GM19324 (cell line): ENCODE measurements around the gene RBM19.
"Not testable (repeated sequence)": the region's sequence is repeated elsewhere in the genome, so short reads cannot be mapped to it uniquely, and the experiment has no call there.

ENCODE experiments used
- ATAC-seq: cut with Tn5 transposase; IDR thresholded peaks from one replicate; pipeline ENCODE4 v1.9.1; 2021; ENCODE audit warnings: mild to moderate bottlenecking, moderate library complexity; ENCODE audit not compliant: unreplicated experiment, low FRiP score

RBM19 gene

GRCh38 chr12:113815031-113815430 lies 151.1 kb downstream of the RBM19 start:
- no peak for ATAC-seq

- no peak for ATAC-seq
Measured at GRCh38 chr12:113813229-113813541, 152.9 kb downstream of the RBM19 start.

GRCh38 chr12:113812411-113813228 lies 153.5 kb downstream of the RBM19 start:
- no peak for ATAC-seq

GRCh38 chr12:113809462-113810220 lies 156.5 kb downstream of the RBM19 start:
- ATAC-seq, result not testable (repeated sequence)

- ATAC-seq, result no peak
Measured at GRCh38 chr12:113808095-113808951, 157.8 kb downstream of the RBM19 start.

GRCh38 chr12:113805673-113806072 lies 160.5 kb downstream of the RBM19 start:
- ATAC-seq, result no peak

- no peak for ATAC-seq
Measured at GRCh38 chr12:113804961-113805600, 161.0 kb downstream of the RBM19 start.

GRCh38 chr12:113803759-113804140 lies 162.4 kb downstream of the RBM19 start:
- ATAC-seq, result no peak

- ATAC-seq, result no peak
Measured at GRCh38 chr12:113802966-113803758, 163.0 kb downstream of the RBM19 start.

- no peak for ATAC-seq
Measured at GRCh38 chr12:113802000-113802749, 163.9 kb downstream of the RBM19 start.

GRCh38 chr12:113800201-113800600 lies 165.9 kb downstream of the RBM19 start:
- ATAC-seq, result no peak

GRCh38 chr12:113798552-113798951 lies 167.6 kb downstream of the RBM19 start:
- ATAC-seq, result no peak

GRCh38 chr12:113797535-113797868 lies 168.6 kb downstream of the RBM19 start:
- ATAC-seq, result no peak

- ATAC-seq, result no peak
Measured at GRCh38 chr12:113796852-113797534, 169.1 kb downstream of the RBM19 start.

- ATAC-seq, result no peak
Measured at GRCh38 chr12:113796066-113796827, 169.9 kb downstream of the RBM19 start.

GRCh38 chr12:113795445-113795844 lies 170.7 kb downstream of the RBM19 start:
- ATAC-seq, result no peak

GRCh38 chr12:113794774-113795173 lies 171.4 kb downstream of the RBM19 start:
- ATAC-seq, result no peak

- ATAC-seq, result no peak
Measured at GRCh38 chr12:113793250-113793649, 172.9 kb downstream of the RBM19 start.
